Measurements from ENCODE around the gene MTHFS. TPM values are rescaled to one million over a fixed set of nuclear protein-coding genes. Genes with fewer than 3 reads are reported as not detected.

The MTHFS gene
- total and polyA plus RNA-seq, 2 donors (not counting 3 experiments of a cell fraction or from before 2014, with no cell fraction given) = 9.3 to 15.7 TPM

- Histone ChIP-seq H3K36me3 (ENCODE audit: control insufficient read depth in 2 of 2, extremely low read depth in 1 of 2, insufficient read depth in 2 of 2, low read length in 2 of 2) (peaks cover 0 to 3% of the 10 kb centered on the region in 2 experiments), H3K9me1 (replicated peaks; ENCODE audit: control insufficient read depth, extremely low read depth, insufficient read depth, low read length) (no peaks in the 10 kb centered on the region), H3K27me3 (ENCODE audit: control insufficient read depth in 2 of 2, insufficient read depth in 2 of 2, low read length in 2 of 2) (no peaks in the 10 kb centered on the region), H3K4me1 (ENCODE audit: control insufficient read depth, extremely low read depth, insufficient read depth, low read length) (no peaks in the 10 kb centered on the region), H3K79me2 (ENCODE audit: control insufficient read depth, insufficient read depth, low read length) (no peaks in the 10 kb centered on the region), H3K4me3 (replicated peaks in 1 of 3; ENCODE audit: insufficient read depth in 1 of 3, low read depth in 1 of 3, low read length in 3 of 3) (no peak overlapping the region), H3K9me3 (replicated peaks; ENCODE audit: control insufficient read depth, insufficient read depth, low read length) (no peaks in the 10 kb centered on the region), H3K9ac (replicated peaks; ENCODE audit: extremely low read depth, insufficient read depth, low read length) (no peak overlapping the region), H2AFZ (ENCODE audit: low read depth, low read length) (no peak overlapping the region), H4K20me1 (replicated peaks; ENCODE audit: control insufficient read depth, extremely low read depth, insufficient read depth, low read length) (no peaks in the 10 kb centered on the region), H3K4me2 (ENCODE audit: insufficient read depth, low read length) (no peak overlapping the region), H3K27ac (ENCODE audit: insufficient read depth, low read depth, low read length) (no peak overlapping the region)
- DNase-seq (ENCODE audit: low read depth, low spot score) (no peak), FAIRE-seq (no peak)
- intact Hi-C loops (cut with micrococcal nuclease) (loop anchor here (10.0 kb wide), 1 partner anchor 1049 kb away; no protein-coding TSS in a partner anchor), dilution Hi-C loops (cut with MboI; ENCODE audit: extremely low pct_ligation_motif_present, low sequenced_read_pairs) (no loop called here)
- TF ChIP-seq MYC (IDR thresholded peaks at IDR 0.05; ENCODE audit: low read depth, low read length) (no peak), POLR2A (IDR thresholded peaks at IDR 0.05; ENCODE audit: low read depth, low read length) (no peak), MAX (IDR thresholded peaks at IDR 0.05; ENCODE audit: insufficient read depth, insufficient read length) (no peak), POLR2AphosphoS5 (IDR thresholded peaks at IDR 0.05; ENCODE audit: insufficient read depth, low read depth, low read length) (no peak), GATA2 (IDR thresholded peaks at IDR 0.05; ENCODE audit: insufficient read depth, insufficient read length, low read depth, low read length) (no peak), CTCF (IDR thresholded peaks at IDR 0.05; ENCODE audit: extremely low read depth in 1 of 2, insufficient read depth in 1 of 2, low read depth in 1 of 2, low read length in 2 of 2) (no peak), JUN (IDR thresholded peaks at IDR 0.05; ENCODE audit: borderline replicate concordance, insufficient read depth, insufficient read length, low read depth) (no peak)
- no TSS peak for BruUV-seq (replicated peaks)
- CTCF ChIA-PET = interaction anchor here (1.3 to 2.7 kb wide), 3 partner anchors 32 to 505 kb away, joined by 3 to 18 read pairs (median 6); no protein-coding TSS in a partner anchor
- POLR2A ChIA-PET = no interaction called here
These were observed 10.7 kb downstream of the MTHFS start for GRCh38 chr15:79886124-79886523.

Data from endothelial cell of umbilical vein (primary cell).